Measurements from ENCODE around the gene RTN3.

DNA sequence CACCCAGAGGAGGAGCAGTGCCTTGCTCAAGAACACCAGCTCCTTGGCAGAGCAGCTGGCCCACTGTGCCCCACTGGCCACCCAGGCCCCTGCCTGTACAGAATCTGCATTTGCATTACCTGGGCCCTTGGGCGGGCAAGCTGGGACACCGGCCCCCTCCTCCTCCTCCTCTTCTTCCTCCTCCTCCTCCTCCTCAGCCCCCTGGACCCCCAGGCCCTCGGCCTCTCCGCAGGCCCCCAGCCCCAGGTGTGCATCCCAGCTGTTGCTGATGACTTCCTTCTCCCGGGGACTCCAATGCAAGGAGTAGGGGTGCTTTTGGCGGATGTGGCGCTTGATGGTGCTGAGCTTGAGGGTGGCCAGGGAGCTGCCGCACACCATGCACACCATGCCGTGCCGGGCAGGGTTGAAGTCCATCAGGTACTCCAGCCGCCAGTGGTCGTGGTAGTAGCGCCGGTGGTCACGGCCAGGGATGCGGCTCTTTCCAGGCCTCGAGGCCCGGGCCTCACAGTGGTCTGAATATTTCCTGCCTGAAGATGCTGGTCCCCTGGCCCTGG, 84.5 kb downstream of the RTN3 start:
- no peak for TF ChIP-seq SIN3A (IDR thresholded peaks at IDR 0.05; ENCODE audit: borderline replicate concordance, insufficient read depth, low read length)
- no peak for TF ChIP-seq TAF1 (IDR thresholded peaks at IDR 0.05; ENCODE audit: borderline replicate concordance, insufficient read depth, low read length)
- TF ChIP-seq, protein P1, sequence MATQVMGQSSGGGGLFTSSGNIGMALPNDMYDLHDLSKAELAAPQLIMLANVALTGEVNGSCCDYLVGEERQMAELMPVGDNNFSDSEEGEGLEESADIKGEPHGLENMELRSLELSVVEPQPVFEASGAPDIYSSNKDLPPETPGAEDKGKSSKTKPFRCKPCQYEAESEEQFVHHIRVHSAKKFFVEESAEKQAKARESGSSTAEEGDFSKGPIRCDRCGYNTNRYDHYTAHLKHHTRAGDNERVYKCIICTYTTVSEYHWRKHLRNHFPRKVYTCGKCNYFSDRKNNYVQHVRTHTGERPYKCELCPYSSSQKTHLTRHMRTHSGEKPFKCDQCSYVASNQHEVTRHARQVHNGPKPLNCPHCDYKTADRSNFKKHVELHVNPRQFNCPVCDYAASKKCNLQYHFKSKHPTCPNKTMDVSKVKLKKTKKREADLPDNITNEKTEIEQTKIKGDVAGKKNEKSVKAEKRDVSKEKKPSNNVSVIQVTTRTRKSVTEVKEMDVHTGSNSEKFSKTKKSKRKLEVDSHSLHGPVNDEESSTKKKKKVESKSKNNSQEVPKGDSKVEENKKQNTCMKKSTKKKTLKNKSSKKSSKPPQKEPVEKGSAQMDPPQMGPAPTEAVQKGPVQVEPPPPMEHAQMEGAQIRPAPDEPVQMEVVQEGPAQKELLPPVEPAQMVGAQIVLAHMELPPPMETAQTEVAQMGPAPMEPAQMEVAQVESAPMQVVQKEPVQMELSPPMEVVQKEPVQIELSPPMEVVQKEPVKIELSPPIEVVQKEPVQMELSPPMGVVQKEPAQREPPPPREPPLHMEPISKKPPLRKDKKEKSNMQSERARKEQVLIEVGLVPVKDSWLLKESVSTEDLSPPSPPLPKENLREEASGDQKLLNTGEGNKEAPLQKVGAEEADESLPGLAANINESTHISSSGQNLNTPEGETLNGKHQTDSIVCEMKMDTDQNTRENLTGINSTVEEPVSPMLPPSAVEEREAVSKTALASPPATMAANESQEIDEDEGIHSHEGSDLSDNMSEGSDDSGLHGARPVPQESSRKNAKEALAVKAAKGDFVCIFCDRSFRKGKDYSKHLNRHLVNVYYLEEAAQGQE (IDR thresholded peaks at IDR 0.05; ENCODE audit: insufficient read depth in 1 of 2, low read depth in 2 of 2, low read length in 2 of 2): no peak
